ENCODE measurements around the gene TRAF5.
A peak's percentile ranks its signal among the peaks of the same experiment; 100 is the strongest.
"Not testable (repeated sequence)": the region's sequence is repeated elsewhere in the genome, so short reads cannot be mapped to it uniquely, and the experiment has no call there.

TRAF5 gene

GRCh38 chr1:211382714-211383480, 56.3 kb downstream of the TRAF5 start:
- peak overlapping the region; percentile 94 for H3K27ac ChIP-seq
- no peak for TF ChIP-seq CTCF (conservative IDR thresholded peaks at IDR 0.05)

- TF ChIP-seq CTCF (conservative IDR thresholded peaks at IDR 0.05) = no peak
- no peak overlapping the region for H3K27ac ChIP-seq
Observed at GRCh38 chr1:211384524-211384923, 57.9 kb downstream of the TRAF5 start.

- H3K27ac ChIP-seq = no peak overlapping the region
- TF ChIP-seq CTCF (conservative IDR thresholded peaks at IDR 0.05) = no peak
Observed at GRCh38 chr1:211386921-211387320, 60.3 kb downstream of the TRAF5 start.

GRCh38 chr1:211390829-211391228, 64.2 kb downstream of the TRAF5 start:
- H3K27ac ChIP-seq = not testable (repeated sequence)

- TF ChIP-seq CTCF (conservative IDR thresholded peaks at IDR 0.05) = no peak
- H3K27ac ChIP-seq = no peak overlapping the region
Observed at GRCh38 chr1:211393203-211393602, 66.6 kb downstream of the TRAF5 start.

GRCh38 chr1:211398266-211398930, 71.8 kb downstream of the TRAF5 start:
- not testable (repeated sequence) for H3K27ac ChIP-seq

GRCh38 chr1:211399851-211400393, 73.3 kb downstream of the TRAF5 start:
- H3K27ac ChIP-seq = not testable (repeated sequence)

- not testable (repeated sequence) for H3K27ac ChIP-seq
Observed at GRCh38 chr1:211401751-211402150, 75.1 kb downstream of the TRAF5 start.

GRCh38 chr1:211406086-211406485, 79.5 kb downstream of the TRAF5 start:
- not testable (repeated sequence) for H3K27ac ChIP-seq

GRCh38 chr1:211407749-211408148, 81.1 kb downstream of the TRAF5 start:
- not testable (repeated sequence) for H3K27ac ChIP-seq

GRCh38 chr1:211411639-211412038, 85.0 kb downstream of the TRAF5 start:
- no peak overlapping the region for H3K27ac ChIP-seq
- TF ChIP-seq CTCF (conservative IDR thresholded peaks at IDR 0.05) = no peak

Measured in VCaP (cell line).